ENCODE results near the gene GCN1.

DNA sequence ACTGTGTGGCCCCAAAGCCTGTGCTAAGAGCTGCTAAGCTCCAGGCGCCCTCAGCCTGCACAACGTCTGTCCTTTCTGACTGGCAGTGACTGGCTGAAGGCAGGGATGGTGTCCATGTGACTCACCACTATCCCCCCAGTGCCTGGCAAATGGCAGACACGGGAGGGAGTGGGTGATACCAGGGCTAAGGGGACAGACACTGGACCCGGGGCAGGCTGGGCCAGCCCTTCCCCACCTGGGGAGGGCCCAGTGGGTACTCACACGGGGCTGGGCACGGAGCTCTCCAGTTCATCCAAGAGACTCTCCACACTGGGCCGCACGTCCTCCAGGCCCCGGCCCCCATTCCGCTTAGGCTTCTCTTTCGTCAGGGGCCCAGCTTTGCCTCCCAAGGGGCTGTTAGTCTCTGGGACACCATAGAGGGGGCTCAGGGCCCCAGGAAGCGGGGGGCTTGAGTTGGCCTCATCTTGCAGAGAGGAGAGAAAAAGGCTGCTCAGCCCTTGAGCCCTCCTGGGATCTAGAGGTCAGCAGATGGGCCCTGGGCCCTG, 27.8 kb upstream of the GCN1 start:
- TF ChIP-seq POLR2A (IDR thresholded peaks at IDR 0.05) = no peak
- TF ChIP-seq EP300 (IDR thresholded peaks at IDR 0.05) = no peak
- TF ChIP-seq, protein P1, sequence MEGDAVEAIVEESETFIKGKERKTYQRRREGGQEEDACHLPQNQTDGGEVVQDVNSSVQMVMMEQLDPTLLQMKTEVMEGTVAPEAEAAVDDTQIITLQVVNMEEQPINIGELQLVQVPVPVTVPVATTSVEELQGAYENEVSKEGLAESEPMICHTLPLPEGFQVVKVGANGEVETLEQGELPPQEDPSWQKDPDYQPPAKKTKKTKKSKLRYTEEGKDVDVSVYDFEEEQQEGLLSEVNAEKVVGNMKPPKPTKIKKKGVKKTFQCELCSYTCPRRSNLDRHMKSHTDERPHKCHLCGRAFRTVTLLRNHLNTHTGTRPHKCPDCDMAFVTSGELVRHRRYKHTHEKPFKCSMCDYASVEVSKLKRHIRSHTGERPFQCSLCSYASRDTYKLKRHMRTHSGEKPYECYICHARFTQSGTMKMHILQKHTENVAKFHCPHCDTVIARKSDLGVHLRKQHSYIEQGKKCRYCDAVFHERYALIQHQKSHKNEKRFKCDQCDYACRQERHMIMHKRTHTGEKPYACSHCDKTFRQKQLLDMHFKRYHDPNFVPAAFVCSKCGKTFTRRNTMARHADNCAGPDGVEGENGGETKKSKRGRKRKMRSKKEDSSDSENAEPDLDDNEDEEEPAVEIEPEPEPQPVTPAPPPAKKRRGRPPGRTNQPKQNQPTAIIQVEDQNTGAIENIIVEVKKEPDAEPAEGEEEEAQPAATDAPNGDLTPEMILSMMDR (IDR thresholded peaks at IDR 0.05) = no peak
- no peak for TF ChIP-seq POLR2AphosphoS5 (IDR thresholded peaks at IDR 0.05)

Data from upper lobe of left lung (tissue), 4 donors.